Fibroblast of lung (primary cell): Measurements from ENCODE around the gene CDC34.

Experiments
- CTCF ChIP-seq, 2 donors: IDR thresholded peaks in 1 of 2; conservative IDR thresholded peaks in 1 of 2; 1 replicate in 1 of 2; 2 replicates in 1 of 2; pipeline ENCODE4 v1.5.1; 2011 to 2012; ENCODE audit warnings: low read length in 2 of 2, control low read depth in 1 of 2, inconsistent platforms in 1 of 2, low read depth in 1 of 2, mild to moderate bottlenecking in 1 of 2
- EZH2 ChIP-seq: IDR thresholded peaks from 2 replicates; pipeline ENCODE4 v1.5.1; 2012; ENCODE audit warnings: low read length, control low read depth, mild to moderate bottlenecking; ENCODE audit errors: missing control alignments

- no peak for TF ChIP-seq CTCF (conservative IDR thresholded peaks at IDR 0.05 in 1 of 2, IDR thresholded peaks at IDR 0.05 in 1 of 2; ENCODE audit: low read depth in 1 of 2, low read length in 2 of 2)
- TF ChIP-seq EZH2, result no peak
Measured at GRCh38 chr19:579842-580155, 48.2 kb downstream of the CDC34 start.
